DMS153 treated with DMSO at 0.1 percent for 48 hours (cell line): Measurements from ENCODE around the gene PHLDB2.
"Not testable (repeated sequence)": the region's sequence is repeated elsewhere in the genome, so short reads cannot be mapped to it uniquely, and the experiment has no call there.

Experiments used
- DNase-seq: peaks from one replicate; lab custom pipeline; 2025; ENCODE audit not compliant: unreplicated experiment; lab: John Stamatoyannopoulos, UW

Gene PHLDB2

GRCh38 chr3:111859061-111859973, at the start of gene PHLDB2:
Gene PHLDB2 (plus strand): TSS chr3:111859265. CDS start chr3:111884078, 24,813 bp downstream.
- no peak for DNase-seq

- no peak for DNase-seq
Observed at GRCh38 chr3:111810909-111811308, 48.2 kb upstream of the PHLDB2 start.

GRCh38 chr3:111811811-111812210, 47.3 kb upstream of the PHLDB2 start:
- DNase-seq, result no peak

- DNase-seq, result no peak
Observed at GRCh38 chr3:111812701-111813100, 46.4 kb upstream of the PHLDB2 start.

GRCh38 chr3:111813441-111813840, 45.6 kb upstream of the PHLDB2 start:
- no peak for DNase-seq

- no peak for DNase-seq
Observed at GRCh38 chr3:111813979-111814378, 45.1 kb upstream of the PHLDB2 start.

- DNase-seq, result not testable (repeated sequence)
Observed at GRCh38 chr3:111816771-111817170, 42.3 kb upstream of the PHLDB2 start.

GRCh38 chr3:111819927-111820326, 39.1 kb upstream of the PHLDB2 start:
- DNase-seq, result no peak

- no peak for DNase-seq
Observed at GRCh38 chr3:111820651-111821050, 38.4 kb upstream of the PHLDB2 start.

GRCh38 chr3:111821891-111822290, 37.2 kb upstream of the PHLDB2 start:
- no peak for DNase-seq

GRCh38 chr3:111822804-111823203, 36.3 kb upstream of the PHLDB2 start:
- no peak for DNase-seq

GRCh38 chr3:111823341-111823855, 35.7 kb upstream of the PHLDB2 start:
- no peak for DNase-seq

GRCh38 chr3:111824351-111824750, 34.7 kb upstream of the PHLDB2 start:
- no peak for DNase-seq

- DNase-seq, result no peak
Observed at GRCh38 chr3:111827871-111828270, 31.2 kb upstream of the PHLDB2 start.

- no peak for DNase-seq
Observed at GRCh38 chr3:111828530-111828929, 30.5 kb upstream of the PHLDB2 start.

- DNase-seq, result no peak
Observed at GRCh38 chr3:111829023-111829422, 30.0 kb upstream of the PHLDB2 start.

GRCh38 chr3:111831840-111832239, 27.2 kb upstream of the PHLDB2 start:
- DNase-seq, result no peak

GRCh38 chr3:111837112-111837511, 22.0 kb upstream of the PHLDB2 start:
- no peak for DNase-seq

GRCh38 chr3:111838133-111838532, 20.9 kb upstream of the PHLDB2 start:
- DNase-seq, result no peak

- no peak for DNase-seq
Observed at GRCh38 chr3:111846039-111846438, 13.0 kb upstream of the PHLDB2 start.

GRCh38 chr3:111846717-111847116, 12.3 kb upstream of the PHLDB2 start:
- DNase-seq, result no peak

GRCh38 chr3:111848283-111848682, 10.8 kb upstream of the PHLDB2 start:
- no peak for DNase-seq

- DNase-seq, result no peak
Observed at GRCh38 chr3:111848778-111849177, 10.3 kb upstream of the PHLDB2 start.
